Measurements from ENCODE around the gene FANK1.
A peak's percentile ranks its signal among the peaks of the same experiment; 100 is the strongest.

DNA sequence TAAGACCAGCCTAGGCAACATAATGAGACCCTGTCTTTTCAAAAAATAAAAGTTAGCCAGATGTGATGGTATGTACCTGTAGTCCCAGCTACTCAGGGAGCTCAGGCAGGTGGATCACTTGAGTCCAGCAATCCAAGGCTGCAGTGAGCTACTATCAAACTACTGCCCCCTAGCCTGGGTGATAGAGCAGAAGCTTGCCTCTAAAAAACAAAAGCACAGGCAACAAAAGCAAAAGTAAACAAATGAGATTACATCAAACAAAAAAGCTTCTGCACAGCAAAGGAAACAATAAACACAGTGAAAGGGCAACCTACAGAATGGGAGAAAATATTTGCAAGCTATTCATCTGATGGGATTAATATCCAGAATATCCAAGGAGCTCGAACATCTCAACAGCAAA, 65.4 kb downstream of the FANK1 start:
- TF ChIP-seq, protein P1, sequence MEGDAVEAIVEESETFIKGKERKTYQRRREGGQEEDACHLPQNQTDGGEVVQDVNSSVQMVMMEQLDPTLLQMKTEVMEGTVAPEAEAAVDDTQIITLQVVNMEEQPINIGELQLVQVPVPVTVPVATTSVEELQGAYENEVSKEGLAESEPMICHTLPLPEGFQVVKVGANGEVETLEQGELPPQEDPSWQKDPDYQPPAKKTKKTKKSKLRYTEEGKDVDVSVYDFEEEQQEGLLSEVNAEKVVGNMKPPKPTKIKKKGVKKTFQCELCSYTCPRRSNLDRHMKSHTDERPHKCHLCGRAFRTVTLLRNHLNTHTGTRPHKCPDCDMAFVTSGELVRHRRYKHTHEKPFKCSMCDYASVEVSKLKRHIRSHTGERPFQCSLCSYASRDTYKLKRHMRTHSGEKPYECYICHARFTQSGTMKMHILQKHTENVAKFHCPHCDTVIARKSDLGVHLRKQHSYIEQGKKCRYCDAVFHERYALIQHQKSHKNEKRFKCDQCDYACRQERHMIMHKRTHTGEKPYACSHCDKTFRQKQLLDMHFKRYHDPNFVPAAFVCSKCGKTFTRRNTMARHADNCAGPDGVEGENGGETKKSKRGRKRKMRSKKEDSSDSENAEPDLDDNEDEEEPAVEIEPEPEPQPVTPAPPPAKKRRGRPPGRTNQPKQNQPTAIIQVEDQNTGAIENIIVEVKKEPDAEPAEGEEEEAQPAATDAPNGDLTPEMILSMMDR (IDR thresholded peaks at IDR 0.05), result peak; percentile 15
- TF ChIP-seq EZH2 (IDR thresholded peaks at IDR 0.05), result no peak
- no peak for TF ChIP-seq EZH2phosphoT487 (IDR thresholded peaks at IDR 0.05)

Data from neural progenitor cell (in vitro differentiated cells).